K562 (cell line): ENCODE measurements around the gene WDR1. TPM values are rescaled to one million over a fixed set of nuclear protein-coding genes. Genes with fewer than 3 reads are reported as not detected.

Source experiments
- ELF2 ChIP-seq: fragments of 250-450 bp; sonication (Bioruptor Pico); IDR thresholded peaks from 2 replicates; pipeline ENCODE4 v1.5.0; 2021; ENCODE audit warnings: mild to moderate bottlenecking
- ETV5 ChIP-seq: sonication (generic); formaldehyde crosslinking; IDR thresholded peaks from 2 replicates; pipeline ENCODE4 v1.4.0; 2020; ENCODE audit warnings: low read depth, mild to moderate bottlenecking, missing genetic modification reagents
- FUS ChIP-seq: fragments of 200-400 bp; formaldehyde crosslinking; optimal IDR thresholded peaks from 2 replicates; pipeline ENCODE3; 2017; ENCODE audit warnings: low read depth, low read length
- GTF2F1 ChIP-seq: IDR thresholded peaks from 2 replicates; pipeline ENCODE4 v1.6.1; 2011; ENCODE audit warnings: low read depth, low read length, improper control_type of control experiment
- HDAC1 ChIP-seq, 2 experiments: fragments of 450-650 bp; IDR thresholded peaks; 2 replicates each; pipeline ENCODE4 v1.6.1; 2016 to 2017; ENCODE audit warnings: inconsistent platforms in 1 of 2, mild to moderate bottlenecking in 1 of 2, moderate library complexity in 1 of 2
- HDAC2 ChIP-seq: fragments of 450-650 bp; IDR thresholded peaks from 2 replicates; pipeline ENCODE4 v1.6.1; 2016; ENCODE audit warnings: mild to moderate bottlenecking
- MCM3 ChIP-seq: fragments of 450-650 bp; IDR thresholded peaks from 2 replicates; pipeline ENCODE4 v1.6.1; 2016
- NR2C2 ChIP-seq, 2 experiments: fragments of 200-800 bp in 1 of 2; sonication (Bioruptor generic) in 1 of 2; sonication (generic) in 1 of 2; formaldehyde crosslinking in 1 of 2; IDR thresholded peaks; 2 replicates each; pipeline versions ENCODE4 v1.6.1 to v1.8.0; 2016 to 2022; ENCODE audit warnings: mild to moderate bottlenecking in 1 of 2, missing compliant biosample characterization in 1 of 2, missing genetic modification characterization in 1 of 2, missing genetic modification reagents in 1 of 2
- PML ChIP-seq: IDR thresholded peaks from 2 replicates; pipeline ENCODE4 v1.6.1; 2012; ENCODE audit warnings: low read length, inconsistent platforms
- PTBP1 ChIP-seq: fragments of 200-400 bp; formaldehyde crosslinking; IDR thresholded peaks from 2 replicates; pipeline ENCODE4 v1.6.1; 2017; ENCODE audit warnings: low read depth, low read length
- RBFOX2 ChIP-seq: fragments of 200-400 bp; formaldehyde crosslinking; IDR thresholded peaks from 2 replicates; pipeline ENCODE4 v1.6.1; 2017; ENCODE audit warnings: low read depth, mild to moderate bottlenecking, low read length, moderate library complexity
- RNF2 ChIP-seq: sonication (generic); IDR thresholded peaks from 2 replicates; pipeline ENCODE4 v1.6.1; 2016
- SMAD3 ChIP-seq: fragments of 450-650 bp; formaldehyde crosslinking; conservative IDR thresholded peaks from 2 replicates; pipeline ENCODE4 v1.4.0; 2020; ENCODE audit warnings: mild to moderate bottlenecking
- SNAPC5 ChIP-seq: fragments of 250-450 bp; sonication (Bioruptor Pico); IDR thresholded peaks from 2 replicates; pipeline ENCODE4 v1.8.0; 2021; ENCODE audit warnings: moderate library complexity, mild to moderate bottlenecking, inconsistent platforms
- SP1 ChIP-seq: sonication (generic); formaldehyde crosslinking; IDR thresholded peaks from 2 replicates; pipeline ENCODE4 v1.8.1; 2022; ENCODE audit warnings: mild to moderate bottlenecking, missing genetic modification reagents
- XRCC3 ChIP-seq: fragments of 450-650 bp; IDR thresholded peaks from 2 replicates; pipeline ENCODE4 v1.6.1; 2017; ENCODE audit warnings: mild to moderate bottlenecking, moderate library complexity
- ZBTB1 ChIP-seq: sonication (generic); formaldehyde crosslinking; IDR thresholded peaks from 2 replicates; pipeline ENCODE4 v1.8.1; 2023; ENCODE audit warnings: missing genetic modification reagents, low read depth, mild to moderate bottlenecking, borderline replicate concordance
- ZBTB26 ChIP-seq: fragments of 450-650 bp; formaldehyde crosslinking; IDR thresholded peaks from 2 replicates; pipeline ENCODE4 v1.4.0; 2022; ENCODE audit warnings: missing genetic modification characterization
- ZKSCAN1 ChIP-seq: fragments of 150-350 bp; IDR thresholded peaks from 2 replicates; pipeline ENCODE4 v1.6.1; 2016; ENCODE audit warnings: low read depth, low read length
- ZNF263 ChIP-seq: sonication (generic); formaldehyde crosslinking; IDR thresholded peaks from 2 replicates; pipeline ENCODE4 v1.8.0; 2022; ENCODE audit warnings: mild to moderate bottlenecking, missing genetic modification reagents, borderline replicate concordance
- ZNF586 ChIP-seq: fragments of 450-650 bp; formaldehyde crosslinking; conservative IDR thresholded peaks from 2 replicates; pipeline ENCODE4 v1.4.0; 2020; ENCODE audit warnings: mild to moderate bottlenecking, moderate library complexity
- polyA plus RNA-seq, 8 experiments: library from polyadenylated mRNA; depleted of rRNA in 4 of 8; stranded (reverse) in 5 of 8; unstranded in 3 of 8; fragments of >200 nt; fragmentation: Nextera tagmentation in 2 of 8; fragmentation: Illumina TruSeq in 1 of 8; extraction: Ambion mirVana in 2 of 8; extraction: Trizol in 1 of 8; gene quantifications; 2 replicates each; pipeline versions ENCODE4 v1.2.1 to v1.2.3, GENCODE V29; 2011 to 2014; ENCODE audit warnings: inconsistent platforms in 1 of 8, missing spikeins in 1 of 8
- total RNA-seq, 7 experiments: library from RNA; depleted of rRNA in 6 of 7; stranded (reverse); fragments of >200 nt in 6 of 7; fragmentation: Illumina TruSeq in 2 of 7; extraction: Trizol in 2 of 7; gene quantifications; 2 replicates each; pipeline versions ENCODE4 v1.2.1 to v1.2.3, GENCODE V29; 2011 to 2021; ENCODE audit warnings: low replicate concordance in 1 of 7
- TF ChIP-seq, protein P1 (sequence below): fragments of 450-650 bp; IDR thresholded peaks from 2 replicates; pipeline ENCODE4 v1.6.1; 2018; ENCODE audit not compliant: partially characterized antibody
- TF ChIP-seq, protein P2 (sequence below): sonication (generic); formaldehyde crosslinking; IDR thresholded peaks from 2 replicates; pipeline ENCODE4 v1.8.1; 2022; ENCODE audit warnings: missing genetic modification reagents

Gene WDR1
- total and polyA plus RNA-seq, 9 of the 15 experiments (the other 6 are each of a cell fraction or from before 2014, with no cell fraction given), result 16.1 to 213 (median 125) TPM

GRCh38 chr4:10116569-10117358 is at the start of gene WDR1 (continued):
- TF ChIP-seq, protein P1, sequence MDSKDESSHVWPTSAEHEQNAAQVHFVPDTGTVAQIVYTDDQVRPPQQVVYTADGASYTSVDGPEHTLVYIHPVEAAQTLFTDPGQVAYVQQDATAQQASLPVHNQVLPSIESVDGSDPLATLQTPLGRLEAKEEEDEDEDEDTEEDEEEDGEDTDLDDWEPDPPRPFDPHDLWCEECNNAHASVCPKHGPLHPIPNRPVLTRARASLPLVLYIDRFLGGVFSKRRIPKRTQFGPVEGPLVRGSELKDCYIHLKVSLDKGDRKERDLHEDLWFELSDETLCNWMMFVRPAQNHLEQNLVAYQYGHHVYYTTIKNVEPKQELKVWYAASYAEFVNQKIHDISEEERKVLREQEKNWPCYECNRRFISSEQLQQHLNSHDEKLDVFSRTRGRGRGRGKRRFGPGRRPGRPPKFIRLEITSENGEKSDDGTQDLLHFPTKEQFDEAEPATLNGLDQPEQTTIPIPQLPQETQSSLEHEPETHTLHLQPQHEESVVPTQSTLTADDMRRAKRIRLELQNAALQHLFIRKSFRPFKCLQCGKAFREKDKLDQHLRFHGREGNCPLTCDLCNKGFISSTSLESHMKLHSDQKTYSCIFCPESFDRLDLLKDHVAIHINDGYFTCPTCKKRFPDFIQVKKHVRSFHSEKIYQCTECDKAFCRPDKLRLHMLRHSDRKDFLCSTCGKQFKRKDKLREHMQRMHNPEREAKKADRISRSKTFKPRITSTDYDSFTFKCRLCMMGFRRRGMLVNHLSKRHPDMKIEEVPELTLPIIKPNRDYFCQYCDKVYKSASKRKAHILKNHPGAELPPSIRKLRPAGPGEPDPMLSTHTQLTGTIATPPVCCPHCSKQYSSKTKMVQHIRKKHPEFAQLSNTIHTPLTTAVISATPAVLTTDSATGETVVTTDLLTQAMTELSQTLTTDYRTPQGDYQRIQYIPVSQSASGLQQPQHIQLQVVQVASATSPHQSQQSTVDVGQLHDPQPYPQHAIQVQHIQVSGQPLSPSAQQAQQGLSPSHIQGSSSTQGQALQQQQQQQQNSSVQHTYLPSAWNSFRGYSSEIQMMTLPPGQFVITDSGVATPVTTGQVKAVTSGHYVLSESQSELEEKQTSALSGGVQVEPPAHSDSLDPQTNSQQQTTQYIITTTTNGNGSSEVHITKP, result peak; percentile 73
- no peak for TF ChIP-seq ZNF263
- TF ChIP-seq ZKSCAN1, result peak; percentile 30; the same call in 1 of the 2 replicates
- peak; percentile 79; the same call in 1 of the 2 replicates for TF ChIP-seq RNF2
- TF ChIP-seq RBFOX2, result peak; percentile 90
- TF ChIP-seq ZBTB26, result peak; percentile 92
- peak; percentile 85 for TF ChIP-seq GTF2F1
- 0 out of 2 replicates have a peak, but pooled peaks have one; percentile 58 for TF ChIP-seq SMAD3 (CRISPR knock-in tag)
- no peak for TF ChIP-seq SNAPC5 (CRISPR knock-in tag)
- TF ChIP-seq XRCC3, result no peak
- TF ChIP-seq FUS, result no peak
- TF ChIP-seq SP1, result peak; percentile 74
- TF ChIP-seq HDAC1 (IDR thresholded peaks at IDR 0.05), result peak in 1 of 2 experiments; percentile 27; a peak in 1 of 4 replicates
- peak; percentile 29; the same call in 1 of the 2 replicates for TF ChIP-seq ZBTB1
- 0 out of 2 replicates have a peak, but pooled peaks have one; percentile 32 for TF ChIP-seq PTBP1
- TF ChIP-seq ELF2 (CRISPR knock-in tag), result peak; percentile 60; the same call in 1 of the 2 replicates
- 0 out of 2 replicates have a peak, but pooled peaks have one; percentile 63 for TF ChIP-seq ZNF586 (CRISPR knock-in tag)
- no peak for TF ChIP-seq MCM3
- TF ChIP-seq PML, result peak; percentile 95
- peak; percentile 51 for TF ChIP-seq ETV5 (CRISPR knock-in tag)
- TF ChIP-seq, protein P2, sequence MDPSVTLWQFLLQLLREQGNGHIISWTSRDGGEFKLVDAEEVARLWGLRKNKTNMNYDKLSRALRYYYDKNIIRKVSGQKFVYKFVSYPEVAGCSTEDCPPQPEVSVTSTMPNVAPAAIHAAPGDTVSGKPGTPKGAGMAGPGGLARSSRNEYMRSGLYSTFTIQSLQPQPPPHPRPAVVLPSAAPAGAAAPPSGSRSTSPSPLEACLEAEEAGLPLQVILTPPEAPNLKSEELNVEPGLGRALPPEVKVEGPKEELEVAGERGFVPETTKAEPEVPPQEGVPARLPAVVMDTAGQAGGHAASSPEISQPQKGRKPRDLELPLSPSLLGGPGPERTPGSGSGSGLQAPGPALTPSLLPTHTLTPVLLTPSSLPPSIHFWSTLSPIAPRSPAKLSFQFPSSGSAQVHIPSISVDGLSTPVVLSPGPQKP (CRISPR knock-in tag), result 0 out of 2 replicates have a peak, but pooled peaks have one; percentile 60
- TF ChIP-seq NR2C2 (CRISPR knock-in tag; IDR thresholded peaks at IDR 0.05), result no peak
- TF ChIP-seq NR2C2 (tag; IDR thresholded peaks at IDR 0.05), result peak; percentile 77
- peak; percentile 45; the same call in 1 of the 2 replicates for TF ChIP-seq HDAC2
